NB4 (cell line): ENCODE data around the gene GALNT6.

Source experiments
- DNase-seq: peaks from one replicate; pipeline ENCODE4 v3.0.0; 2010; ENCODE audit warnings: low read depth
- H3K4me3 ChIP-seq: one replicate; pipeline ENCODE4 v1.5.1; 2011; ENCODE audit warnings: mild to moderate bottlenecking, low read depth, low read length, moderate library complexity
- CTCF ChIP-seq: IDR thresholded peaks from one replicate; pipeline ENCODE4 v1.5.1; 2012; ENCODE audit warnings: low read depth, low read length
- MYC ChIP-seq: IDR thresholded peaks from 2 replicates; pipeline ENCODE4 v1.6.1; 2011; ENCODE audit warnings: low read depth, low read length
- POLR2A ChIP-seq: IDR thresholded peaks from 2 replicates; pipeline ENCODE4 v1.6.1; 2011; ENCODE audit warnings: mild to moderate bottlenecking; ENCODE audit not compliant: insufficient read length; ENCODE audit errors: extremely low read depth
- TF ChIP-seq, protein P1 (sequence below): IDR thresholded peaks from 2 replicates; pipeline ENCODE4 v1.6.1; 2011; ENCODE audit warnings: low read depth, low read length

Gene GALNT6

GRCh38 chr12:51374361-51374760 is 16.8 kb downstream of the GALNT6 start:
- no peak overlapping the region for H3K4me3 ChIP-seq
- TF ChIP-seq POLR2A (no peak), CTCF (no peak)
- no peak for DNase-seq

DNA sequence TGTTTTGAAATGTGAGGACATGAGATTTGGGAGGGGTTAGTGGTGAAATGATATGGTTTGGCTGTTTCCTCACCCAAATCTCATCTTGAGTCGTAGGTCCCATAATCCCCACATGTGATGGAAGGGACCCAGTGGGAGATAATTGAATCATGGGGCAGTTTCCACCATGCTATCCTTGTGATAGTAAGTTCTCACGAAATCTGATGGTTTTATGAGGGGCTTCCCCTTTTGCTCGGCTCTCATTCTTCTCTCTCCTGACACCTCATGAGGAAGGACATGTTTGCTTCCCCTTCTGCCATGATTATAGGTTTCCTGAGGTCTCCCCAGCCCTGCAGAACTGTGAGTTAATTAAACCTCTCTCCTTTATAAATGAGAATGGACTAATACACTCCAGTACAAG is 18.0 kb downstream of the GALNT6 start:
- H3K4me3 ChIP-seq = no peak overlapping the region
- DNase-seq = peak; percentile 74
- TF ChIP-seq, protein P1, sequence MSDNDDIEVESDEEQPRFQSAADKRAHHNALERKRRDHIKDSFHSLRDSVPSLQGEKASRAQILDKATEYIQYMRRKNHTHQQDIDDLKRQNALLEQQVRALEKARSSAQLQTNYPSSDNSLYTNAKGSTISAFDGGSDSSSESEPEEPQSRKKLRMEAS = no peak
- TF ChIP-seq CTCF = no peak
- no peak for TF ChIP-seq MYC
- no peak for TF ChIP-seq POLR2A

GRCh38 chr12:51372021-51372420 is 19.2 kb downstream of the GALNT6 start:
- no peak for DNase-seq
- TF ChIP-seq CTCF = no peak
- TF ChIP-seq, protein P1 = no peak
- TF ChIP-seq POLR2A = no peak
- TF ChIP-seq MYC = no peak
- no peak overlapping the region for H3K4me3 ChIP-seq

DNA sequence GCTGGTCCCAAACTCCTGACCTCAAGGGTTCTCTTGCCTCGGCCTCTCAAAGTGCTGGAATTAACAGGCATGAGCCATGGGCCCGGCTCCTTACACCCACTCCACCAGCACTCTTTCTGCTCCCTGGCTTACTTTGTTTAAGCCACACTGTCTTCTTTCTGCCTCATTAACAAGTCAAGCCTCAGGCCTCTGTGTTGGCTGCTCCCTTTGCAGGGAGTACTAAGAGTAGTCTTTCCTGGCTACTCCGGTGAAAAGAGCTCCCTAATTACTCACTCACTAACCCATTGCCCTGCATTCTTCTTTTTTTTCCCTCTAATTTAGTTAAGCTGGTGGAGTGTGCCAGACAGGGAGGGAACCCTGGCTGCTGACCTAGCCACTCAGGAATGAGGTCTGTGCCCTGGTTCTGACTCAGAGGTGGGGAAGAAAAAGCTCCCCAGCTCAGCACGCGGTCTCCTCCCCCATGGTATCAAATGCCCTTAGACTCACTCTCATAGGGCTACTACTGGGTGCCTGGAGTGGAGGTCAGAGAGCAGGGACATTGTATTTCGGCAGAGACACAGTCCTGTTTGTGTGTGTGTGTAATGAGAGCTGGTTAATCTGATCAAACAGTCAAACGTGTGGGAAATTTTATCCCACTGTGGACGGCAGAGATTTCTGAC is 19.8 kb downstream of the GALNT6 start:
- no peak for TF ChIP-seq MYC
- TF ChIP-seq POLR2A = no peak
- peak; percentile 53 for DNase-seq
- no peak overlapping the region for H3K4me3 ChIP-seq

GRCh38 chr12:51370667-51371066 is 20.5 kb downstream of the GALNT6 start:
- no peak for DNase-seq
- TF ChIP-seq MYC (no peak), CTCF (no peak), POLR2A (no peak)
- TF ChIP-seq, protein P1 = no peak
- no peak overlapping the region for H3K4me3 ChIP-seq

- no peak overlapping the region for H3K4me3 ChIP-seq
- no peak for TF ChIP-seq CTCF
- no peak for DNase-seq
These were observed 21.6 kb downstream of the GALNT6 start for GRCh38 chr12:51369581-51369980.
